Sigmoid colon (tissue), 7 donors: Measurements from ENCODE around the gene KRTAP22-2. TPM values are rescaled to one million over a fixed set of nuclear protein-coding genes. Genes with fewer than 3 reads are reported as not detected.

ENCODE experiments used
- DNase-seq: peaks from one replicate; pipeline ENCODE4 v3.0.0-alpha.2; 2019
- H3K27ac ChIP-seq, 4 donors: fragments of 200-600 bp; sonication (generic); one replicate each; pipeline ENCODE4 v1.5.1; 2016 to 2019; ENCODE audit warnings: mild to moderate bottlenecking in 1 of 4
- H3K27me3 ChIP-seq, 3 donors: fragments of 200-600 bp; sonication (generic); one replicate each; pipeline ENCODE4 v1.5.1; 2019; ENCODE audit warnings: mild to moderate bottlenecking in 1 of 3
- H3K36me3 ChIP-seq, 4 donors: fragments of 200-600 bp; sonication (generic); one replicate each; pipeline ENCODE4 v1.5.1; 2016 to 2019
- H3K4me1 ChIP-seq, 4 donors: fragments of 200-600 bp; sonication (generic); one replicate each; pipeline ENCODE4 v1.5.1; 2017 to 2019
- H3K4me3 ChIP-seq, 4 donors: fragments of 200-600 bp; sonication (generic); one replicate each; pipeline ENCODE4 v1.5.1; 2017 to 2019; ENCODE audit warnings: mild to moderate bottlenecking in 2 of 4, moderate library complexity in 1 of 4
- H3K9me3 ChIP-seq, 4 donors: fragments of 200-600 bp in 3 of 4; sonication (generic) in 3 of 4; one replicate each; pipeline versions ENCODE4 v1.5.1 to v1.6.1; 2013 to 2019
- EP300 ChIP-seq, 4 donors: sonication (generic); formaldehyde crosslinking; IDR thresholded peaks; one replicate each; pipeline ENCODE4 v1.6.1; 2017; ENCODE audit warnings: antibody characterized with exemption in 4 of 4
- POLR2A ChIP-seq, 2 donors: fragments of 450-650 bp; IDR thresholded peaks; one replicate each; pipeline ENCODE4 v1.6.1; 2016; ENCODE audit warnings: antibody characterized with exemption in 2 of 2, mild to moderate bottlenecking in 2 of 2, moderate library complexity in 2 of 2
- POLR2AphosphoS5 ChIP-seq, 4 donors: sonication (generic); formaldehyde crosslinking; IDR thresholded peaks; one replicate each; pipeline ENCODE4 v1.6.1; 2017; ENCODE audit warnings: antibody characterized with exemption in 4 of 4
- WGBS, 2 donors: extraction: QIAGEN DNeasy Blood & Tissue Kit; methylation state at CpG; one replicate each; pipeline ENCODE4 v1.1.7; 2013; 5-methylcytosine and 5-hydroxymethylcytosine counted together
- intact Hi-C: fragments of 100-400 bp; cut with DNase I; formaldehyde crosslinking; loops from one replicate; pipeline ENCODE4 v1.15.1; 2023
- polyA plus RNA-seq, 3 donors: library from polyadenylated mRNA; stranded (reverse); fragments of 200-250 nt; gene quantifications; one replicate each; pipeline ENCODE4 v1.2.3, GENCODE V29; 2013
- total RNA-seq, 4 donors: library from RNA; depleted of rRNA; stranded (reverse); fragments of >200 nt; gene quantifications; one replicate each; pipeline ENCODE4 v1.1.0, GENCODE V29; 2016
- TF ChIP-seq, protein P1 (sequence below), 4 experiments: fragments of 450-650 bp in 3 of 4; fragments of 200-600 bp in 1 of 4; IDR thresholded peaks; one replicate each; pipeline ENCODE4 v1.5.1; 2016 to 2019; ENCODE audit warnings: antibody characterized with exemption in 4 of 4, mild to moderate bottlenecking in 3 of 4, moderate library complexity in 2 of 4
- donor health status: healthy with polysubstance abuse.
- donor health status: Bipolar disorder and iron deficiency.
- donor health status: healthy.

The KRTAP22-2 gene
- total and polyA plus RNA-seq, 7 donors = not detected

- H3K9me3 ChIP-seq = no peaks in the 10 kb centered on the region
- H3K27ac ChIP-seq = no peak overlapping the region
- DNase-seq = no peak
- intact Hi-C loops = no loop called here
- H3K27me3 ChIP-seq = no peaks in the 10 kb centered on the region
- H3K4me1 ChIP-seq = no peaks in the 10 kb centered on the region
- TF ChIP-seq POLR2A (IDR thresholded peaks at IDR 0.05) (no peak), EP300 (IDR thresholded peaks at IDR 0.05) (no peak), POLR2AphosphoS5 (IDR thresholded peaks at IDR 0.05) (no peak)
- TF ChIP-seq, protein P1, sequence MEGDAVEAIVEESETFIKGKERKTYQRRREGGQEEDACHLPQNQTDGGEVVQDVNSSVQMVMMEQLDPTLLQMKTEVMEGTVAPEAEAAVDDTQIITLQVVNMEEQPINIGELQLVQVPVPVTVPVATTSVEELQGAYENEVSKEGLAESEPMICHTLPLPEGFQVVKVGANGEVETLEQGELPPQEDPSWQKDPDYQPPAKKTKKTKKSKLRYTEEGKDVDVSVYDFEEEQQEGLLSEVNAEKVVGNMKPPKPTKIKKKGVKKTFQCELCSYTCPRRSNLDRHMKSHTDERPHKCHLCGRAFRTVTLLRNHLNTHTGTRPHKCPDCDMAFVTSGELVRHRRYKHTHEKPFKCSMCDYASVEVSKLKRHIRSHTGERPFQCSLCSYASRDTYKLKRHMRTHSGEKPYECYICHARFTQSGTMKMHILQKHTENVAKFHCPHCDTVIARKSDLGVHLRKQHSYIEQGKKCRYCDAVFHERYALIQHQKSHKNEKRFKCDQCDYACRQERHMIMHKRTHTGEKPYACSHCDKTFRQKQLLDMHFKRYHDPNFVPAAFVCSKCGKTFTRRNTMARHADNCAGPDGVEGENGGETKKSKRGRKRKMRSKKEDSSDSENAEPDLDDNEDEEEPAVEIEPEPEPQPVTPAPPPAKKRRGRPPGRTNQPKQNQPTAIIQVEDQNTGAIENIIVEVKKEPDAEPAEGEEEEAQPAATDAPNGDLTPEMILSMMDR (IDR thresholded peaks at IDR 0.05) = no peak
- H3K36me3 ChIP-seq = no peaks in the 10 kb centered on the region
- H3K4me3 ChIP-seq = no peak overlapping the region
Measured at GRCh38 chr21:30615199-30615598, 25.0 kb upstream of the KRTAP22-2 start.

DNA sequence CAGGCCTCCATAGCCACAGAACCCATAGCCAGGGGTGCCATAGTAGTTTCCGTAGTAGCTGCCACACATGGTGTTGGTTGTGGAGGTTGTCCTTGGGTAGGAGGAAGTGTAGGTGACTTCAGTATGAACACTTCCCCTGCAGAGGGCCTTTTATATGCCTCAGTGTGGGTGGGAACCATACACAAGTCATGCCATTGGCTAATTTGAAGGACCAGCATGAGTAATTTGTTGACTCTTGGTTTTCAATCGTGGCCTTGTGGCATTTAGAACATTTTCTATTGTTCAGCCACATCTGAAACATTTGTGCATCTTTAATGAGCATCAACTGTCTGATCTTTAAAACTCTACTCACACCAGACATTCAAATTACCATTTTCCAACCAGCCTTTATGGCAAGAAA lies 23.6 kb upstream of the KRTAP22-2 start, which contains the start of gene KRTAP6-1:
TSS of gene KRTAP6-1 (minus strand) at position 95 of the 400 bp plus-strand sequence. CDS start at position 69, 26 bp downstream.
- DNase-seq = no peak
- Histone ChIP-seq H3K27ac (no peak within 1 kb of the TSS), H3K36me3 (no peaks in the 10 kb centered on the region), H3K9me3 (no peaks in the 10 kb centered on the region), H3K4me3 (no peak within 1 kb of the TSS), H3K4me1 (no peaks in the 10 kb centered on the region), H3K27me3 (no peaks in the 10 kb centered on the region)
- WGBS, 2 donors = 63 to 66% methylated on average over 2 of the region's 2 CpGs
- intact Hi-C loops = no loop called here
- no peak for TF ChIP-seq EP300 (IDR thresholded peaks at IDR 0.05)
- TF ChIP-seq, protein P1 (IDR thresholded peaks at IDR 0.05) = no peak
- TF ChIP-seq POLR2A (IDR thresholded peaks at IDR 0.05) = no peak
- no peak for TF ChIP-seq POLR2AphosphoS5 (IDR thresholded peaks at IDR 0.05)

DNA sequence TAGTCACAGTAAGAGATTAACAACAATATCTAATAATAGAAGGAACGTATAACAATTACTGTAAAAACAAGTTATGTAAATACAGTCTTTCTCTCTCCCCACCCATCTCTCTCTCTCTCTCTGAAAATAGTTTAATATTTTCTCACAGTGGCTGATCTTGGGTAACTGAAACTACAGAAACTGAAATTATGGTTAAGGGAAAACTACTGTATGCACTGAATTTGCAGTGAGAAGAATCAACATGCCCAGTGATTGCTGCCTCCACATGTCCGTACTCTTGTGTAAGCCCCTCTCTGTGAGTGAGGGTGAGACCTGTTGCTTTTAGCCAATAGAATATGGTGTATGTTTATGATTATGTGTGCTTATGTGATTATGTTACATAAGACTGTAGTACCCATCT lies 21.9 kb upstream of the KRTAP22-2 start:
- no peaks in the 10 kb centered on the region for H3K4me1 ChIP-seq
- DNase-seq = no peak
- intact Hi-C loops = no loop called here
- no peaks in the 10 kb centered on the region for H3K36me3 ChIP-seq
- no peaks in the 10 kb centered on the region for H3K27me3 ChIP-seq
- H3K4me3 ChIP-seq = no peak overlapping the region
- WGBS, 2 donors = 87 to 90% methylated on average over 2 of the region's 2 CpGs
- no peak overlapping the region for H3K27ac ChIP-seq
- TF ChIP-seq POLR2A (IDR thresholded peaks at IDR 0.05) (no peak), EP300 (IDR thresholded peaks at IDR 0.05) (no peak), POLR2AphosphoS5 (IDR thresholded peaks at IDR 0.05) (no peak)
- TF ChIP-seq, protein P1 (IDR thresholded peaks at IDR 0.05) = no peak
- H3K9me3 ChIP-seq = no peaks in the 10 kb centered on the region

DNA sequence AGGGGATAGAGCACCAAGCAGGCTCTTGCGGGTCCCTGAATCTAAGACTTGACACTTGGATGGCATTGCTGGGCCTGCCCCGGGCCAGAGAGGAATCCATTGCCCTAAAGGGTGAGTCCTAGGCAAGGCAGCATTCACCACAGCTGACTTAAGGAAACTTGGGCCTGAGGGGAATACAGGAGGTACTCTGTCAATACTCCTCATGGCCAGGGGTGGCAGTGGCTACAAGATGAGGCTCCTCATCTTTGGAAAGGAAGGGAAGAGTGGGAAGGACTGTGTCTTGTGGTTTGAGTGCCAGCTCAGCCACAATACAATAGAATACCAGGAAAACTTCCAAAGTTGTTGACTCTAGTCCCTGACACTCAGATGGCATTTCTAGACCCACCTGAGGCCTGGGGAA lies 15.8 kb upstream of the KRTAP22-2 start:
- Histone ChIP-seq H3K4me3 (no peak overlapping the region), H3K4me1 (no peaks in the 10 kb centered on the region), H3K9me3 (no peaks in the 10 kb centered on the region), H3K27ac (no peak overlapping the region), H3K36me3 (no peaks in the 10 kb centered on the region), H3K27me3 (no peaks in the 10 kb centered on the region)
- DNase-seq = no peak
- 87 to 88% methylated on average over 2 of the region's 2 CpGs for WGBS, 2 donors
- intact Hi-C loops = no loop called here
- TF ChIP-seq POLR2A (IDR thresholded peaks at IDR 0.05) (no peak), EP300 (IDR thresholded peaks at IDR 0.05) (no peak)
- TF ChIP-seq, protein P1 (IDR thresholded peaks at IDR 0.05) = no peak

DNA sequence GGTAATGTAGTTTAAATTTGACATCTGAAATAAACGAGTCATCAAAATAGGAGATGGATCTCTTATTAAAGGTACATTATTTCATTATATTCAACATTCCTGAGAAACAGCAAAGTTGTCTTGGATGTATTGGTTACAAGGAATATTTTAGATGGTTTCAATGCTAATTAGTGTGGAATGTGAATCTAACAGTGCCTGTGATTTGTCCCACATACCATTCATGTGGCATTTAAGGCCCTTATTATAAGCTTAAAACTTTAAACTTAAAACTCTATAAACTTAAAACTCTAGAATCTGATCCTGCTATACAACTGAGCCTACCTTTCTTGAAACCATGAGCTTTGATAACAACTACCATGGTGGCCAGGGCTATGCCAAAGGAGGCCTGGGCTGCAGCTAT lies 10.6 kb upstream of the KRTAP22-2 start, which contains the start of gene KRTAP22-1:
TSS of gene KRTAP22-1 (plus strand) at position 301 of the 400 bp plus-strand sequence.
- intact Hi-C loops = no loop called here

More for the DNA sequence above, 10.6 kb upstream of the KRTAP22-2 start, which contains the start of gene KRTAP22-1:
- Histone ChIP-seq H3K27me3 (no peaks in the 10 kb centered on the region), H3K4me3 (no peak within 1 kb of the TSS), H3K9me3 (no peaks in the 10 kb centered on the region), H3K27ac (no peak within 1 kb of the TSS), H3K4me1 (no peaks in the 10 kb centered on the region), H3K36me3 (no peaks in the 10 kb centered on the region)
- TF ChIP-seq POLR2A (IDR thresholded peaks at IDR 0.05) = no peak
- no peak for TF ChIP-seq POLR2AphosphoS5 (IDR thresholded peaks at IDR 0.05)
- TF ChIP-seq, protein P1 (IDR thresholded peaks at IDR 0.05) = no peak
- 42 to 96% methylated on average over 1 of the region's 1 CpG for WGBS, 2 donors
- no peak for DNase-seq
